ENCODE measurements around the gene CMTM1.
"Not testable (repeated sequence)": the region's sequence is repeated elsewhere in the genome, so short reads cannot be mapped to it uniquely, and the experiment has no call there.

DNA sequence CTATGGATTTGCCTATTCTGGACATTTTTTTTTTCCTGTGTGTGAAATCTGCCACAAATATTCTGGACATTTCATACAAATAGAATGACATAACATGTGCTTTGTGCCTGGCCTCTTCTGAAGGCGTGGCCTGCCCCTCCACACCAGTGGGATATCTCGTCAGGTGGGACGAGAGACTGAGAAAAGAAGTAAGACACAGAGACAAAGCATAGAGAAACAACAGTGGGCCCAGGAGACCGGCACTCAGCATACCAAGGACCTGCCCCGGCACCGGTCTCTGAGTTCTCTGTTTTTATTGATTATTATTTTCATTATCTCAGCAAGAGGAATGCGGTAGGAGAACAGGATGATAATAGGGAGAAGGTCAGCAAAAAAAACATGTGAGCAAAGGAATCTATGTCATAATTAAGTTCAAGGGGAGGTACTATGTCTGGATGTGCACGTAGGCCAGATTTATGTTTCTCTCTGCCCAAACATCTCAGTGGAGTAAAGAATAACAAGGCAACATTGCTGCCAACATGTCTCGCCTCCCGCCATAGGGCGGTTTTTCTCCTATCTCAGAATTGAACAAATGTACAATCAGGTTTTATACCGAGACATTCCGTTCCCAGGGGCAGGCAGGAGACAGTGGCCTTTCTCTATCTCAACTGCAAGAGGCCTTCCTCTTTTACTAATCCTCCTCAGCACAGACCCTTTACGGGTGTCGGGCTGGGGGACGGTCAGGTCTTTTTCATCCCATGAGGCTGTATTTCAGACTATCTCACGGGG, 61.6 kb downstream of the CMTM1 start:
- TF ChIP-seq, protein P1, sequence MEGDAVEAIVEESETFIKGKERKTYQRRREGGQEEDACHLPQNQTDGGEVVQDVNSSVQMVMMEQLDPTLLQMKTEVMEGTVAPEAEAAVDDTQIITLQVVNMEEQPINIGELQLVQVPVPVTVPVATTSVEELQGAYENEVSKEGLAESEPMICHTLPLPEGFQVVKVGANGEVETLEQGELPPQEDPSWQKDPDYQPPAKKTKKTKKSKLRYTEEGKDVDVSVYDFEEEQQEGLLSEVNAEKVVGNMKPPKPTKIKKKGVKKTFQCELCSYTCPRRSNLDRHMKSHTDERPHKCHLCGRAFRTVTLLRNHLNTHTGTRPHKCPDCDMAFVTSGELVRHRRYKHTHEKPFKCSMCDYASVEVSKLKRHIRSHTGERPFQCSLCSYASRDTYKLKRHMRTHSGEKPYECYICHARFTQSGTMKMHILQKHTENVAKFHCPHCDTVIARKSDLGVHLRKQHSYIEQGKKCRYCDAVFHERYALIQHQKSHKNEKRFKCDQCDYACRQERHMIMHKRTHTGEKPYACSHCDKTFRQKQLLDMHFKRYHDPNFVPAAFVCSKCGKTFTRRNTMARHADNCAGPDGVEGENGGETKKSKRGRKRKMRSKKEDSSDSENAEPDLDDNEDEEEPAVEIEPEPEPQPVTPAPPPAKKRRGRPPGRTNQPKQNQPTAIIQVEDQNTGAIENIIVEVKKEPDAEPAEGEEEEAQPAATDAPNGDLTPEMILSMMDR (conservative IDR thresholded peaks at IDR 0.05; ENCODE audit: low read length): not testable (repeated sequence)
- TF ChIP-seq EZH2phosphoT487 (IDR thresholded peaks at IDR 0.05; ENCODE audit: borderline replicate concordance): not testable (repeated sequence)
